GM18909 (cell line): ENCODE data around the gene BTBD9.

Source experiments
- ATAC-seq: cut with Tn5 transposase; IDR thresholded peaks from one replicate; pipeline ENCODE4 v1.9.1; 2021; ENCODE audit warnings: mild to moderate bottlenecking; ENCODE audit not compliant: unreplicated experiment, poor library complexity

The BTBD9 gene

DNA sequence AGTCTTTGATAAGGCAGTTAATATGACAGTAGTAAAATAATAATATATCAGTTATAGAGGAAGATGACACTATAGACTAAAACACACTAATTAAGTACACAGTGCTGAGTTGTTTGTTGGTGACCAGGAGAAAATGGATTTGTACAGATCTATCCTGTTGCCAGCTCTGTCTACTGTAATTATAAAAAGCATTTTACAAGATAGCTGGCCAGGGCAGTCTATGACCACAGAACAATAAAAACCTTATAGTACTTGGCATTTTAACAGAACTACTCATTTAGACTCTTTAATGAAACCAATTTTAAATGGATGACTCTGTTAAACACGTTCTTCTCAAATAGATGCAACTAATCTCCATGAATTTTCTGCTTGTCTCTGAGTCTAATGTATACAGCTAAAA lies 367.5 kb downstream of the BTBD9 start:
- no peak for ATAC-seq

DNA sequence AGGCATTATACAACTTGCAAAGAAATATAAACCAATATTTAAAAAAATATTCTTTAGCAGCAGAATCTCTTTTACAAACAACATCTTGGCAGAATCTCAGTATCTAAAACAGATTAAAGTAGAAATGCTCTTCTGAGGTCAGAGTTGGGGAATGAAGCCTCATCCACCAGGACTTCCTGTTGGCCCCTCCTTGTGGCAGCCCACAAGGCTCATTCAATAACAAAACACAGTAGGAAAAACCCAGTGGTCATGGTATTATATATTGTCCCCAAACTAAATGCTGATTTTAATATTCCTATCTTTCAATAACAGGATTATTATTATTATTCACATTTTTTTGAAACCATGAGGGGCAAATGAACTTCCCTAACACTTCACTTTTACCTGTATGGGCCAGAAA lies 368.6 kb downstream of the BTBD9 start:
- no peak for ATAC-seq

DNA sequence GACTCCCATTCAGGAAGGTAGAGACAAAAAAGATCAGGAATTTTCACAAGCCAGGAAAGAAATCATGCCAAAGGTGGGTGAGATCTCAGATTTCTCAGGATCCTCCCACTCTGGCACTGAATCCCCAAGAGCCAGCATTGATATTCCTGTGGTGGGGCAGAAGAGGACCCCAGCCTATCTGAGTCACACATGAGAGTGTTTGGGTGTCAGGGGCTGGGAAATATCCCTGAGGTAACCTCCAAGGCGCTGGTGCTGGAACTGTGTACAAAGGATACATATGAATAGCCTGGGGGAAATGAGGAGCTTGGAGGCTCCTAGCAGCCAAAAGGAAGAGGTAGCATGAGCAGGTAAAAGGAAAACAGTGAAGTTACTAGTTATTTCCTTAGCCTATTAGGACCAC lies 369.4 kb downstream of the BTBD9 start:
- no peak for ATAC-seq

DNA sequence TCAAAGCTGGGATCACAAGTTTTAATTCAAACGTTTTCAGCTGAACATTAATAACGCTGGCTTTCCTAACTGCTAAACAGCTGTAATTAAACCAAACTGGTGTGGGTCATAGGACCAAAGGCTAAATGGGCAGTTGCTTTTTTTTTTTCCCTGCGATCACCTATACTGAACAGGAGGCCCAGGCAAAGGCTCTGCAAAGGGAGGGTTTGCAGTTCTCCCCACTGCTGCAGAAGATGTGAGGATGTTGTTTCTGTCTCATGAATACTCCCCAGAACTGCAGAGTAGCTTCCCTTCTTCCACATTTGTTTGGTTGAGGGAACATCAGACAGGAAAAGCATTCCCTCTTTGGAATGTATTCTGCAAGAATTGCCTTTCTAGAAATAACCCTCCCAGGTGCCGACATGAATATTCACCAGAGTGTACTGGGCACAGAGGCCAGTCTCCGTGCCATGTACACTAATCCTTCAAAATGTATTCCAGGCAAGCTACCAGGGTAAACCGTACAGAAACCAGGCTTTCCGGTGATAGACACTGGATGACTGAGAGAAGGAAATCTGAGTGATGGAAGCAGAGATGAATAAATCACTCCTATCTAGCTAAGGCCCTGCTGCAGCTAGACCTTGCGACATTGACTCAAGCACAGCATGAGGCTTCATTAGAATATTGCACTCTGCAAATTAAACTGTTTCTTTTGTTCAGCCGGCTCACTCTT lies 370.1 kb downstream of the BTBD9 start:
- ATAC-seq, result no peak

DNA sequence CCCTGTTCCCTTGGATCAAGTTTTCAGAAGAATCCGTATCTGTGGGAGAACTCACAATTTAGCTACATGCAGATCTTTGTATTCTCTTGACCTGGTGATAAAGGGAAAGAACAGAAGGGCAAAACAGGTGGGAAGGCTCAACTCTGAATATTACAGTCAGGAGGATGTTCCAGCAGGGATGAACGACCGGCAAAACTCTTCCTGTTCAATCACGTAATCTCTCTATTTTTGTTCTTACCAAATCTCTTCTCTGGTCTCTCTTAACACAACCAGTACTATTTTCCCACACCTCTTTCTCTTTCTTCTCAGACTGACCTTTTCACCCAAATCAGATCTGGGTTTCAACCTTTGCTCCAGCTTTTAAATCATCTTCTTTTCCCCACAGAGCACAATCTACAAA lies 371.4 kb downstream of the BTBD9 start:
- no peak for ATAC-seq

DNA sequence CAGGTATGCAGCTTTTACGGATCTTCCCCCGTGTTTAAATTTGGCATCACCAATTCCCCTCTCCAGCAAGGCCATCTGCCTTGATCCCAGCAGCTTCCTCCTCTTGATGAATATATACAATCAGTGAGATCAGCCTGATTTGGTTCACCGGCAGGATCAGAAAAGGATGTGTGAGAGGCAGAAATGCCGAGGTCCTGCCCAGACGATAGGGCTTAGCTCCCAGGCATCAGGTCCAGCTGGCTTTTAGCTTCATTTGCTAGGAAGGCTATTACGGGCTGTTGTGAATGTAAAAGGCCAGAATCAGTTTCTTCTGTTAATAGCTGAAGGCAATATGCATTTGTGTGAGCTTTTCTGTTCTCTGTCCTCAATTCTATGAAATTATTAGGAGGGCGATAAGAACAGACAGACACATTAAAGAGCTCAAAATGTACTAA lies 372.8 kb downstream of the BTBD9 start:
- ATAC-seq, result no peak

DNA sequence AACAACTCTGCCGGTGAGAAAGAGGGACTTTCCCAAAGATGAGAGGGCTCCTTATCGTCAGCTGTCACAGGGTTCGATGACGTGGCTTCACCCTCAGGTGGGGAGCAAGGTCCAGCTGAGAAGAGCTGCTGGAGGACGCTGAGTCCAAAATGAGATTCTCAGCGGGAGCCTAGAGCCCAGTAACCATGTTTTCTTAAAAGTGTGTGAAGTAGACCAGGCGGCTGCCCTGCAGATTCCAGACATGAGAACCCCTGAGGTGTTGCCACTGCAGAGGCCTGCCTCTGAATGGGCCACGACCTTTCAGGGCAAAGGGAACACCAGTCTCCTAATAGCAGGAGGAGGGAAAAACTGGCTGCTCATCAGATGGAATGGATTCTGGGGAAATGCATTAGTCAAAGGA lies 375.1 kb downstream of the BTBD9 start:
- no peak for ATAC-seq

DNA sequence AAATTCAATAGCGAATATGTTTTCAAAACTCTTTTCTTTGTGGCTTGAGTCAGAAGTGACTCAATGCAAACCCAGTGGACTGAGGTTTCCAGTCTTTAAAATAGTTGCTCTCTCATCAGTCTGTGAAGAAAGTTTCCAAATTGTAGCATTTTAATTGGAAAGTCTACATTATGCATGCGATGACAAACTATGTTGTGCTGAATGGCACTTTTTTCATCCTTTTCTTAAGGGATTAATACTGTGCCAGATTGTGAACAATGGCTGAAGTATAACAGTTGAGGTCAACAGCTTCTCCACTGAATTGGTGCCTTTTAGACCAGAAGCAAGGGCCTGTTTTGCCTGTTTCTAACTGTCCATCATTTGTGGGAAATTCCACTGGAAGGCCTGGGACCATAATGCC lies 377.1 kb downstream of the BTBD9 start:
- no peak for ATAC-seq

DNA sequence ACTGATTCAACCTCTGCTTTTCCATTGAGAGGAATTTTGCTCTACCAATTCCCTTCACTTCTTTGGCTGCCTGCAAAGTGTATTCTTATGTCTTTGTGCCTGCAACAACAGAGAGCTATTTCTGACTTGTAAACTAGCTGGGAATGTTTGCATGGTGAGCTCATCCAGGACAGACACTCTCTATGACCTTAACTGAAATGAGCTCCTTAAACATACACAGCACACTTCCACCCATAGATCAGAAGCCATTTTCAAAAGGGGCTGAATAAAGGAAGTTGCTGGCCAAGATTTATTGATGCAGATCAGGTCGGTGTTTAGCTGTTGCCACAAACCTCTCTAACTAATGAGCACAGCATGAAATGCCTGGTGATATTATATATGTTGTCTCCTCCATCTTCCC lies 377.7 kb downstream of the BTBD9 start:
- no peak for ATAC-seq

DNA sequence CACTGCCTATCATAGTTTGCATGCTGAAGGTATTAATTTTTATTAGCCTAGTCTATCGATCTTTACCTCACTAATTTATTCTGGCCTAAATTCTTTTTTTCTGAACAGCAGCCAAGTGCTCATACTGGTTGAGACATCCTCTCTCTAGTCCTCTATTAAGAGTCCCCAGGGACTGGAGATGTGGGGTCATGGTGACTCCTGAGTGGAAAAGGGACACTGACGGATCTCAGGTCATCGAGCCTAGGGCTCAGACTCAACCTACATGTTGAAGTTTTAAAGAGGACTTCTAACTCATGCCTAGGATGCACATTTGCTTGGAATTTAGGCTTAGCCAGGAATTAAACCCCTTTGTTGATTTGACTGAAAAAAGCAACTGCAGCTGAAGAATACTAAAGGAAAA lies 378.1 kb downstream of the BTBD9 start:
- ATAC-seq, result no peak

DNA sequence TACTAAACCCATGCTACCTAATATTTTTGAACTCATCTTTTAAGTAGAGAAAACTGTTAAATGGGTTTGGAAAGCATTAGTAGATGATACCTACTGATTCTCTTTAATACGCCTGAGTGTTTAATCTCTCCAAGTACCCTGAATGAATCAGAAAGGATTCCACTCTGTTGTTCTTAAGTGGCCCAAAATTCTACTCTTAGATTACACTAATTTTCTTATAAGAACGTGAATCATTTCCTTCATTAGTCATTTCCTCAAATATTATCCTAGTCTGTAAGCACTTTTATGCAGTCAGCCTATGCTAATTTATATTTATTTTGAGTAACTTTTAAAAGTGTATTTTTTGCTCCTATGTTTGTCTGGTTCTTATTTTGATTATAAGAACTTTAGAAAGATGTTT lies 380.0 kb downstream of the BTBD9 start:
- no peak for ATAC-seq

DNA sequence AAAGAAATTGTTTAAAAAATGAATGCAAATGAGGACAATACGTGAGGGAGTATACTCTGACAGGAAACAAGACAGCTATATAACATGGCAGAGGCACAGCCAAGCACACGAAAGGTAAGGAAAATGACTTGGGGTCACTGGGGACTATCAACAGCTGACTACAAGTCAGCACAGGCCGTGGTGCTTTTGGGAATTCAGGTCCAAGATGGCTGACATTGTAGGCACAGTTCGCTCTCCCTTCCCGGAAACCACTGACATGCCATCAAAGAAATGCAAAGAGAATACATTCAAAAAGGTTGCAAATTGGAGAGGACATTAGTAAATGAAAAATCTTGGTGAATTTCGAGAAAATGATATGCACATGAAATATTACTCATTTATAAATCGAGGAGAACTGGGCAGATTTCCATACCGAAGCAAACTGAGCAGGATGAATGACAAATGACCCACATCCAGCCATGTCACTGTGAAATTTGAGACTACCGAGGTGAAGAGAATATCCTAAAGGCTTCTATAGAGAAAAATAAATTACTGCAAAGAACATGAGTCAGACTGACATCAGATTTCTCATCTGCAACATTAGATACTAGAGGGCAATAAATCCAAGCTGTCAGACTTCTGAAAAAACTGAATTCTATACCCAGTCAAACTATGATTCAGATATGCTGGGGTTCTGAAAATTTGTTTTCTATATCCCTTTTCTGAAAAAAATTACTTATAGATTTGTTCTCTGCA lies 391.1 kb downstream of the BTBD9 start:
- no peak for ATAC-seq

DNA sequence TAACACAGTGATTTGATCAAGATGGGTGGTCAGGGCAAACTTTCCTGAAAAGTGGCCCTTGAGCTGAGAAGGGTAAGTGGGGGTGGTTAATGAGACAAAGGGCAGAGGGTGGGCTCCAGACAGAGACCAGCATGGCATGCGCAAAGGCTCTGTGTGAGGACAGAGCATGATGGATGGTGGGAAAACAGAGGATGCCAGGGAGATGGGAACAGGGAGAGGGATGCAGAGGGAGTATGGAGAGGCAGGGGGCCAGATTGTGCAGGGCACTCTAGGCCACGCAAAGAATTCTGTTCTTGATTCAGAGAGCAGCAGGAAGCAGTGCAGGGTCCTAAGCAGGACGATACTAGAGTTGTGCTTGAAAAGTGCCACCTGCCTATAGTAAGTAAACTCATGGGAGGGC lies 394.4 kb downstream of the BTBD9 start:
- ATAC-seq, result no peak

DNA sequence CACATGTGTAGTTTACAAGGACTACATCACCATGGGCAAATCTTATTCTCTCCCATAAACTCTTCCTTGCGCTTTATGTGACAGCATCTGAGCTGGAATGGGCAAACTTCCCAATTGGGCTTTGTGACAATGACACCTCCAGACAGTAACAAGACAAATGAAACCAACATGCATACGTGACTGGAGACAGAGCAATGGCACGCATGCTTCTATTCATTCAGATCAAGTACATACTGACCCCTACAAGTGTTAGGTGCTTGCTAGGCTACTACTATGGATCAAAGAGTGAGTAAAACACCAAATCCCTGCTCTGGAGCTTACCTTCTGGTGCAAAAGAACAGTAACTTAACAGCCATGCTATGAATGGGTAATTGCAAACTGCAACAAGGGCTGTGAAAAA lies 394.9 kb downstream of the BTBD9 start:
- no peak for ATAC-seq

DNA sequence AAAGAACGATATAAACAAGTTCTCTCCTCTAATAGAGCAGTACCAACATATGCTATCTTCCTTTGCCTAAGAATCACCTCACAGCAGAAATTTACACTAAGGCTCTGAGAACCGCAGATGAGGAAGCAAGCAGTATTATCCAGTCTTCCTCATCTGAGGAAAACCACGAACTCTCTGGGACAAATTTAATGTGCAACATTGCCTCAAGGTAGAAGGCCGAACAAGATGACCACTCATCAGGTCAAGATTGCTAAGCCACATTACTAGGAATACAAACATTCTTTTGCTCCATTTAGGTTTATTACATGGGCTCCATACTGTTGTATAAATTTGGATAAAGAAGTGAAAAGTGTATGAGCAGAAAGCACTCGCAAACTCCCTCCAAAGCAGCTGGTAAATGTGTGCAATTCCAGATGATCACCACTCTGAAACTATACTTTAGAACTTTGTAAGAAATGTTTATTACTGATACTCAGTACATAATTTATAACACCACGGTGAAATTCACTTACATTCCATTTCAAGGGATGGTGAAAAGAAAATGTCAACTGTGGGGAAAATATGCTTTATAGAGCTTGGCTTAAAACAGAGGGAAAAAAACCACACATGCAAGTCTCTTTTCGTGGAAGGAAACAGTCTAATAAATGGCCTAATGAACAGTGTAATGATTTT lies 398.4 kb downstream of the BTBD9 start:
- ATAC-seq, result no peak

DNA sequence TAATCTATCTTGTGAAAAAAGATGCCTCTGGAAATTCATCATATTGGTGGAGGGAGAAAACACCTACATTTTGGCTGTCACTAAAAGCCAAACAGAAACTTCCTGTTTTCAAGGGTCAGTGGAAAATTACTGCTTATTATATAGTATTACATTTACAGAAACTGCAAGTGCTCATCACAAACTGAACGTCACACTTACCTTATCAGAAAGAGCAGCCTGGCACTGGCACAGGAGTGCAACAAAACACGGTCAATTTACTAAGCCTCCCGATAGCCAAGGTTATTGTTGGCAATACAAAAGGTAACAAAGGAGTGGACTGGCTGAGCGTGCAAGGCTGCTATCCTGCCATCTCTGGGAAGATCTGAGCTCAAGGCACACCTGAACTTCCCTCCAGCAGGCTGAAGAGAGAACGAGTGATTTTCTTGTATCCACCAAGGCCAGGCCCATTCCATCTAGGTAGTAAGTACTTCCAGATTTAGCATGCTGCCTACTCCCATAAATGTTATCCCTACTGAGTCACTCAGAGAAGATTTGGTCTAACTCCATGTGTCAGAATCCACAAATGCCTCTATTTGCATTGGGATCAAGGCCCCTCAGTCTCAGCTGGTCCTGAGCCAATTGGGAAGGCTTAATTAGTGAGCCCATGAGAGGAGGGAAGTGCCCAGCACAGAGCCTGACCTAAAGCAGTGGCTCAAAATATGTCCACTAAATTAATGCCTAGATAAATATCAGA lies 399.8 kb downstream of the BTBD9 start:
- no peak for ATAC-seq

DNA sequence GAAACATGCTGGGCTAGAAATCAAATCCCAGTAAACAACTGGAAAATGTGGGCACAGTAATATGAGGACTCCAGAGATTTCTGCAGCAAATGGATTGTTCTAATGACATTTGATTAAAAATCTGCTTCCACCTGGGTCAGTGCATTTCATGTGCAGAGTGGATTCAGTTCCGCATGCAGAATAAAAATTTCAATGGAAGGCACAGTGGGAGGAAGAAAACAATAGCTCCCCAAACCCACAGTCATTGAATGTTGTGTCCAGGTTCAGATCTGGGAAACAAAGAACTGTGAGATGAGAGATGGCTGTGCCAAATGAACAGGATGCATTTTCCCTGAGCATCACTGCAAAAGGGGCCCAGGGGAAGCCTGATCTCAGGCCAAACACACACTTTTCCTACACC lies 403.1 kb downstream of the BTBD9 start:
- ATAC-seq, result no peak

DNA sequence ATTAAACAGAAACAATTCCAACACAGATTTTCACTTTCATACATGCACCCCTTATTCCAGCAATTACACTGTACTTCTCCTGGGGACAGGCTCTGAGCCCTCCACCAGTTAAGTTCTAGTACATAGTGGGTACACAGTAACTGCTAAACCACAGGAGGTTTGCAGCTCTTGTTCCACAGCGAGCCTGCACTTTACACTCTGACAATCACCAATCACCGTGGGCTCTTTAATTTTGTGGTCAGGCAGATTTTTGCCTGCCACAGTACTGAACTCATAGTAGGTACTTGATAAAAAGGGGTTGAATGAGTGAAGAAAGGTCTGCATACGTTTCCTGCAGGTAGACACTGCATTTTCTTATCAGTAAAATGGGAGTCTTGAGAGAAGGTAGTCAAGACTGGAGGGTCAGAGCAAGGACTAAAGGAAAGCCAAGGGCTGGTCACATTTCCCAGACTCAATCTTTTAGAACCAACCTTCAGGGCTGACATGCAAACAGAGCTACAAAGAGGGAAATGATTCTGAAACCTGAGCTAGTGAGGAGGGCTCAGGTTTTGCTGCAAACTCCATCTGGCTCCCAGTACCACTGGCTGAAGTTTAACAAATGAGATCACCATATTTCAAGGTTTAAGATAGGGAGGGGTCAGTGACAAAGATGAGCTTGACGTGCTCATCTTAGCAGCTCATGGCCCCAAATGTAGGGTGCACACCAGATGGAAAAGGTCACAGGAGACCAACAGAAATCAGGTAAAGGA lies 404.6 kb downstream of the BTBD9 start:
- peak; percentile 82 for ATAC-seq

DNA sequence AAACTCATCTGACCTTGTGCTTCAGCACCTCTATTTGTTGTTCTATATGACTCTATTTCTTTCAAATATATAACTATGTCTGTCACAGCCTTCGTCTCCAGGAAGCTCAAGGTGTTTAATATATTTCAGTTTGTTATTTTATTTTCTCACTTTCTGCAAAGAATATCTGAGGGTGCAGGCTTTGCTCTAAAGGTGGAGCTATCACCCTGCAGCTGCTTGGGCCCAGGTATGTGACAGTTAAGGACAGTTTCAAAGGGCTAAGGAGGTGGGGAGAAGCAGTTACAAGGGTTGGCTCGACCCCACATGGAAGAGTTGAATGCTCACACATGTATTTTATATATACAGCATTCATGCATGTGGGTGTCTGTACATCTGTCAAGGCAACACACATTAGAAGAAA lies 405.6 kb downstream of the BTBD9 start:
- ATAC-seq, result no peak

DNA sequence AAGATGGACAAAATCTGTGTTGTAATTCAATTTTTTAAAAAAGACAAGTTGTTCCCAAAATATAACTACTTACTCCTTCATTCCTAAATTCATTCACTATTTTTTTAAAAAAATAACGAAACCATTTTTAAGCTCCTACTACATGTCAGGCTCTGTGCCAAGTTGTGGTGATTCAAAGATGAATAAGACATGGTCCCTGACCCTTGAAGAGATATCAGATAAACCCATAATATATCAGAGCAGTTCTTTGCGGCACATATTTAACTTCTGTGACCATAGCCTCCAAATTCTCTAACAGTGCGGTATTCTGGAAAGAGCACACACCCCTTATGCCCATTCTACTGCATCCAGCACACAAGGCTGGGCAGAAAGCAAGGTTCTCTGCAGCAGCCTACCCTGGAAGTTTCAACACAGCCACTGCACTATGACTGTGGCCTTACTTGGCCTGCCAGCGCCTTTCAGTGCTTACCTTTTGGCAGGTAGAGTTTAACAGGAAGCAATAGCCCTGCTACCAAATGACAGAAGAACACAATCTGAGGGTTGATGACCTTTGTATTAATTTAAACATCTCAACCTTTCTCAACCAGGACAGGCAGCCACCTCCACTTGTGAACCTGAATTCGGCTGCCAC lies 406.5 kb downstream of the BTBD9 start:
- ATAC-seq, result no peak
